GM12872 (cell line): ENCODE results near the gene RGL2.

Experiments
- CTCF ChIP-seq: IDR thresholded peaks from 3 replicates; pipeline ENCODE4 v1.5.1; 2011; ENCODE audit warnings: low read depth, mild to moderate bottlenecking, low read length, moderate library complexity; ENCODE audit not compliant: insufficient read depth

The RGL2 gene

GRCh38 chr6:33335916-33336315 is 37.2 kb upstream of the RGL2 start:
- TF ChIP-seq CTCF: no peak

- TF ChIP-seq CTCF: no peak
These were observed 34.9 kb upstream of the RGL2 start for GRCh38 chr6:33333666-33334065.

- TF ChIP-seq CTCF: no peak
These were observed 32.0 kb upstream of the RGL2 start for GRCh38 chr6:33330736-33331135.

- no peak for TF ChIP-seq CTCF
These were observed 30.3 kb upstream of the RGL2 start for GRCh38 chr6:33329058-33329457.

GRCh38 chr6:33324125-33324524 is 25.4 kb upstream of the RGL2 start:
- no peak for TF ChIP-seq CTCF

GRCh38 chr6:33323623-33323948 is 24.8 kb upstream of the RGL2 start:
- no peak for TF ChIP-seq CTCF

GRCh38 chr6:33321227-33321626 is 22.5 kb upstream of the RGL2 start:
- no peak for TF ChIP-seq CTCF
